HG02884 (cell line): ENCODE measurements around the gene GTSE1.

Source experiments
- ATAC-seq: cut with Tn5 transposase; IDR thresholded peaks from one replicate; pipeline ENCODE4 v1.9.1; 2021; ENCODE audit warnings: mild to moderate bottlenecking, moderate library complexity; ENCODE audit not compliant: unreplicated experiment

GTSE1 gene

DNA sequence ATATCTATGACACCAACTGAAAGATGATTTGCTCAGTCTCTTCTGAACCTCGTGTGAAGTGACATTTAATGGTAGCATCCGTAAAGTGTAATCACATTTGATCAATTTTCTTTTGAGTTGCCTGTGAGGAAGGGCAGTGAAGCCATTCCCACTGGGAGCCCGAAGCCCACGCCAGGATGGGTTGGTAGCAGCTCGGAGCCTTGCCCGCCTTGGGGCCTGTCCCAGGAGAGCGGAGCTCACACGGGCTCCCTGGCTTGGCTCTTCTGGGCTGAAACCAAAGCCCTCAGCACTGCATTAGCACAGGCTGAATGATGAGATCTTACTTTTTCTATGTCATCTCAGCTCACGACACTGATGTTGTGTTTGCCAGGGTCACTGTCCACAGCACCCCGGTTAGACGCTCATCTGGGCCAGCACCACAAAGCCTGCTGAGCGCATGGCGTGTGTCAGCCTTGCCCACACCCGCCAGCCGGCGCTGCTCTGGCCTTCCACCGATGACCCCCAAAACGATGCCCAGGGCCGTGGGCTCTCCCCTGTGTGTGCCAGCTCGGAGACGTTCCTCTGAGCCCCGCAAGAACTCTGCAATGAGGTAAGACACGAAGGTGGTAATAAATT lies 29.5 kb downstream of the GTSE1 start:
- no peak for ATAC-seq

DNA sequence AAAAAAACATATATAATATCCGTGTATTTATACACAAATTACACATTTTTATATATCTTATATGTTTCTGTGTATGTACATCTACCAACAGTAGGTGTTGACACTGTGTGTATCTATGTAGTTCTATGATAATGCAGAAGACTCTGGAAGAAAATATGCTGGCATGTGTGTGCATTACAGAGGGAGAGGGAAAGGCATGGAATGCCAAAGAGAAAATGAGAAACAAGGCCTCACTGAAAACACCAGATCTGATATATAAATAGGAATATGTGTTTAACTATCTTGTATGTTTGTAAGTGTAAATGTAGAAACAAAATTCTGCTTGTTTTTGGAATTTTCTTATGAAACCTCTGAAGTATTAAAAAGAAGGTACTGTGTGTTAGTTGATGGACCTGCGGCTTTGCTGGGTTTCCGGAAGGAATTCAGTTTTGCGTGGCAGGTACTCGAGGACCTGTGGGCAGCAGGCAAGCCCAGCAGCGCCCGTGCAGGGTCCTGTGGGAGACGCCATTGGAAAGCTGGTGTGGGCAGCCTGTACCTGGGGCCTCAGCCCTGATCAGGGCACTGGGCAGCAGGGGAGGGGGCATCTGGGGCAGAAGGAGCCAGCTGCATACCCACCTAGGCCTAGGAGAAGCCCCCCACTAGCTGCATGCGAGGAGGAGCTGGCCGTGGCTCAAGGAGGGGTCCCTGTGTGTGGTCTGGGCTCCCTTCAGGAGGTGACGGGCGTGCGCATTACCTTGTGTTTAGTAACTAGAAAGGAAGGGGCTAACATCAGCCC lies 31.2 kb downstream of the GTSE1 start:
- no peak for ATAC-seq

DNA sequence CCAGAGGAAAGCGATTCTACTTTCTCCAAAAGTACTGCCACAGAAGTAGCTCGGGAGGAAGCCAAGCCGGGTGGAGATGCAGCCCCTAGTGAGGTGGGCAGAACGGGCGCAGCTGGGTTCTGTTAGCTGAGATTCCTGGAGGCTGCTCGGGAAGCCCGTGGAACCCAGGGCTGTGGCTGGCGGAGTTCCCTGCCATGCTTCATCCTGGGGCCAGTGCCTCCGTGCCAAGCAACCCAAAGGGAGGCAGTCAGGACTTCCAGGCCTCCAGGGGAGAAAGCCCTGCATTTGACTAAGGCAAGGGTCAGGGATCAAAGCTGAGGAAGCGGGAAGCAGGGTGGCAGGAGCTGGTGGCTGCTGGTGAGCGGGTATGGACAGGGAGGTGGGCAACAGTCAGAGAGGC lies 32.1 kb downstream of the GTSE1 start:
- no peak for ATAC-seq

- ATAC-seq: no peak
Observed at GRCh38 chr22:46329616-46330015, 32.9 kb downstream of the GTSE1 start.

GRCh38 chr22:46330426-46330825 lies 33.8 kb downstream of the GTSE1 start:
- no peak for ATAC-seq

GRCh38 chr22:46331496-46331895 lies 34.8 kb downstream of the GTSE1 start:
- ATAC-seq: no peak

GRCh38 chr22:46335201-46336118 lies 38.8 kb downstream of the GTSE1 start, which contains the start of gene TRMU:
TSS of gene TRMU (plus strand) at chr22:46335714. CDS start at chr22:46335765, 51 bp downstream.
- peak; percentile 80 for ATAC-seq

GRCh38 chr22:46336119-46337078 lies 39.7 kb downstream of the GTSE1 start:
- ATAC-seq: no peak

DNA sequence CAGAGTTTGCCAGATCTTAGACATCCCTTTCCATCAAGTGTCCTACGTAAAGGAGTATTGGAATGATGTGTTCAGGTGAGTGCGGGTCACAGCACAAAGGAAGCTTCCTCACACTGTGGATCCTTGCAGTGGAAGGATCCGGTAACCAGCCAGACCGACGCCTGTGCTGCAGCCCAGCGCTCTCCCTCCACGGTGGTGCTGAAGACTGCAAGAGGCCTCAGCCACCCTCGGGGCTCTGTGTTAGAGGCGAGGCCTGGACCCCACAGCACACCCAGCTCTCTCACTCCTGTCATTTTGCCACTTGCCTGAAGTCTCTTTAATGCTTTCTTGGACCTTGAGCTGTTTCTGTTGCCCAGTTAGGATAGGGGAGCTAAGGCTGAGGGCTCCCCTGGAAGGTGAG lies 41.2 kb downstream of the GTSE1 start:
- no peak for ATAC-seq

- ATAC-seq: no peak
Observed at GRCh38 chr22:46338636-46339035, 42.0 kb downstream of the GTSE1 start.

DNA sequence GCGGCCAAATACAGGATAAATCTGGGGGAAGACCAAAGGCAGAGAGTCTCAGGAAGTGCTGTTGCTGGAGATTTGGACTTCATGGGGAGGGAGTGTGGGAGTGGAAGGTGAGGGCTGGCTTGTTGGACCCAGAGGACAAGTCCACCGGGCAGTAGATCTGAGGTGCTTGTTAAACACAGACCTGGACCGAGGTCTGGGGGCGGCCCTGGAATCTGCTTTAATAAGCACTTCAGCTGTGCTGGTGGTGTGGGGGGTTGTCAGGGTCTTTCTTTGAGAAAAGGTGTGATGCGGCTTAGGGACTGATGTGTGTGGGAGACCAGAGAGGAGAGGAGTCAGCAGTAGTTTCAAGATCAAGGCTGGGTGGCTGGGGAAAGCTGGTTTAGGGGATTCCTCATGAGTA lies 43.3 kb downstream of the GTSE1 start:
- no peak for ATAC-seq

DNA sequence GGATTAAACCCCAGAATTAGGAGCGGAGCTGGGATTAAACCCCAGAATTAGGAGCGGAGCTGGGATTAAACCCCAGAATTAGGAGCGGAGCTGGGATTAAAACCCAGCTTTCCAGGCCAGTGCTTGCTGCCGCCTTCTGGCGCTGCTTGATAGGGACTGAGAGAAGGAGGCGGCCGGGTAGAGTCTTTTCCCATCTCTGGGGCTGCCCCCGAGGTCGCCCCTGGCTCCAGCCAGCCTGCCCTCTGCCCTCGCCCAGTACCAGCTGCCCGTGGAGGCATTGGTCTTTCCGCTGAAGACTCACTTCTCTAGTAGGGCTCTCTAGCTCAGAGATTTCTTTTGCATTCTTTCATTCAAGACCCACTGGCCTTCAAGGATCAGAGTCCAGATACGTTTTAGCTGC lies 44.0 kb downstream of the GTSE1 start:
- no peak for ATAC-seq

- no peak for ATAC-seq
Observed at GRCh38 chr22:46346680-46347405, 50.2 kb downstream of the GTSE1 start.

DNA sequence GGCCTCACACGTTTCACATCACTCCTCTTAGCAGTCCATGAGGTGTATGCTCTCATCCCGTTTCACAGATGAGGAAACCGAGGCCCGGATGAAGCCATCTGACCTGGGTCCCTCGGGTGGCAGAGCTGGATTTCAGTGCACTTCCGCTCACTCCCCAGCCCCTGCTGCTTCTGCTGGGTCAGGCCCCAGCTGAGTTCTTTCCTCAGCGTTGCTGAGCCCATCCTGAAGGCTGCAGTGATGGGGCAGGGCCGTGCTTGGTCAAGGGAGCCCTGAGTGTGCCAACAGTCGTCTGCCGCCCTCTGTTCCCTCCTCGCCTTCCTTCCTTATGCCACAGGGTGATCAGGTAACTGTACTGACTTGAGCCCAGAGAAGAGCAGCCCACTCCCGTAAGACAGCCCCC lies 51.0 kb downstream of the GTSE1 start:
- ATAC-seq: no peak

DNA sequence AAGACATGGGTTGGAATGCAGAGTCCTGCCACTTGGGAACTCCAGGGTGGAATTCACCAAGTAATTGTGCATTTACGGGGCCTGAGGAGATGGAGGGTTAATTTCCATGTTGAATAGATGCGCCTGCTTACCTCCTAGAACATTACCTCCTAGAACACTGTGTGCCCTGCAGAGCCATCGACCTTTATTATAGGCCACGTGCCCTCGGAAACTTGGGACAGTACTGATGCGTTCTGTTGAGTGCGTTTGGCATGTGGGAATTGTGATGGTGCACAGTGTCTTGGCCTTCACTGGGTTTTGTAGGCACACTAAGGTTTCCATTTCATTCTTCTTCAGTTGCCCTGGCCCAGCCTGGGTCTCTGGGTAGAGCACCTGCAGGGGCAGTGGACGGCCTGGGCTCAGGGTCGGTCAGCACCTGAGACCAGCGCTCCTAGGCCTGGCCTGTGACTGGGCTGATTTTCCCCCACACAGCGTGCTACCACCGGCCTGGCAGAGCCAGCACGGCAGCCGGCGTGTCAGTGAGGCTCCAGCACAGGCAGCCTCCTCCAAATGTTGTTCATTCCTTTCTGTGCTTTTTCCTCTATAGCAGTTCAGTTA lies 51.5 kb downstream of the GTSE1 start:
- ATAC-seq: no peak

DNA sequence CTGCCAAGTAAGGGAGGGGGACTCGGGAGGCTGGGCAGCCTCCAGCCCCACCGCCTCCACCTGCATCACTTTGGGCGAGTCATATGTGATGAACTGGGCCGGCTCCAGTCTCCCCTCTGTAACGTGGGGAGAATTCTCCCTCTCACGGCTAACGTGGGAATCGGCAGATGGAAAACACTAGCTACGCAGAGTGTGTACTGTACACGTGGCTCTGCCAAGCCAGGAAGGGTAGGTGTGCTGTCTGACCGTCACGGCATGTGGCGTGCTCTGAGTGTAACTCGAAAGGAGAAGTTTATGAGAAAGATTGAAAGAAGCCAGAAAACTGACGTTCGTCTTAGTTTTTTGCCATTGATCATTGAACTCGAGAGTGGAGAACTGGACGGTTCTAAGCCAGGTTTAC lies 52.6 kb downstream of the GTSE1 start:
- no peak for ATAC-seq

DNA sequence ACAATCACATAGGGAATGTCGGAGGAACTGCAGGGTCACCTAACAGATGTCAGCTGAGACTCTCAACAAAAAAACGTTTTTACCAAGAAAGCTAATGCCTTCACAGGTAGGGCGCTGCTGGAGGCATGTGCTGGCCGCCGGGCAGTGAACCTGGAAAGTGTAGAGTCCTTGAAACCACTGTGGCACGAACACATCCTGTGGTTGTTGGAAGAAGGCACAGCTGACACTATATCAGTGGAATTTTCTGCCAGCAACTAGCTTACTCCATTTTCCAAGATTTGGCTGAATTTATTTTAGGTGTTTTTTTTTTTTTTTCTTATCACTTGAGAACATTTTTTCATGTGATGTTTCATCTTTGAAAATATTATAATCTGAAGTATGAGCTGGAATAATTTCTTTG lies 53.0 kb downstream of the GTSE1 start:
- no peak for ATAC-seq

- ATAC-seq: no peak
Observed at GRCh38 chr22:46350121-46350520, 53.5 kb downstream of the GTSE1 start.

DNA sequence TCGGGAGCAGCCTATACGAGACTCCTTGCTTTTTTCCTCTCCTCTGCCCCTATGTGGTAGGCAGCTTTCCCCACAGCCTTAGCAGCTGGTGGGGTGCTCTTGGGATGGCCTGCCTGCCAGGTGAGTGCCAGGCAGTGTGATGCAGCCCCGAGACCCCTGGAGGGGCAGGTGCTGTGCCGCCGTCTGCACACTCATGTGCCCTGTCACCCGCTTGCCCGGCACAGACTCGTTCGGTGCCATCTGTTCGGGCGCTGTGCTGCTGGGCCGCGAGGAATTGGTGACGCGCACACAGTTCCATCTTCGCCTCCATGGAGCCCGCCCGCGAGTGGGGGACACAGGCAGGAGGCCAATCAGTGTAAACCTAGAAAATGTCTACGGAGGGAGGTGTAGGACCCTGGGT lies 54.0 kb downstream of the GTSE1 start:
- no peak for ATAC-seq
